ENCODE data around the gene PCOLCE2.

The PCOLCE2 gene

GRCh38 chr3:142914286-142914811, 25.5 kb upstream of the PCOLCE2 start:
- TF ChIP-seq CTCF (IDR thresholded peaks at IDR 0.05; ENCODE audit: control insufficient read depth, insufficient read depth, low read depth, low read length, missing control alignments): no peak
- no peak for DNase-seq (ENCODE audit: low read depth)
- H3K4me3 ChIP-seq (ENCODE audit: control insufficient read depth, low read depth, low read length): no peak overlapping the region

GRCh38 chr3:142913432-142913831, 24.5 kb upstream of the PCOLCE2 start:
- H3K4me3 ChIP-seq (ENCODE audit: control insufficient read depth, low read depth, low read length): no peak overlapping the region
- no peak for DNase-seq (ENCODE audit: low read depth)

GRCh38 chr3:142912402-142913172, 23.7 kb upstream of the PCOLCE2 start:
- no peak for TF ChIP-seq CTCF (IDR thresholded peaks at IDR 0.05; ENCODE audit: control insufficient read depth, insufficient read depth, low read depth, low read length, missing control alignments)
- no peak overlapping the region for H3K4me3 ChIP-seq (ENCODE audit: control insufficient read depth, low read depth, low read length)
- no peak for DNase-seq (ENCODE audit: low read depth)

More at GRCh38 chr3:142913432-142913831, 24.5 kb upstream of the PCOLCE2 start:
- no peak for TF ChIP-seq CTCF (IDR thresholded peaks at IDR 0.05; ENCODE audit: control insufficient read depth, insufficient read depth, low read depth, low read length, missing control alignments)

GRCh38 chr3:142910280-142910679, 21.4 kb upstream of the PCOLCE2 start:
- no peak for DNase-seq (ENCODE audit: low read depth)
- H3K4me3 ChIP-seq (ENCODE audit: control insufficient read depth, low read depth, low read length): no peak overlapping the region
- no peak for TF ChIP-seq CTCF (IDR thresholded peaks at IDR 0.05; ENCODE audit: control insufficient read depth, insufficient read depth, low read depth, low read length, missing control alignments)

- no peak overlapping the region for H3K4me3 ChIP-seq (ENCODE audit: control insufficient read depth, low read depth, low read length)
- DNase-seq (ENCODE audit: low read depth): no peak
- no peak for TF ChIP-seq CTCF (IDR thresholded peaks at IDR 0.05; ENCODE audit: control insufficient read depth, insufficient read depth, low read depth, low read length, missing control alignments)
Observed at GRCh38 chr3:142909282-142909681, 20.4 kb upstream of the PCOLCE2 start.

- no peak for TF ChIP-seq CTCF (IDR thresholded peaks at IDR 0.05; ENCODE audit: control insufficient read depth, insufficient read depth, low read depth, low read length, missing control alignments)
- no peak for DNase-seq (ENCODE audit: low read depth)
- H3K4me3 ChIP-seq (ENCODE audit: control insufficient read depth, low read depth, low read length): no peak overlapping the region
Observed at GRCh38 chr3:142907996-142908395, 19.1 kb upstream of the PCOLCE2 start.

Measured in AG09309 (cell line).